KMS-11 (cell line): ENCODE data around the gene RAB3GAP2.

ENCODE experiments used
- H2AFZ ChIP-seq: fragments of 200-600 bp; sonication (generic); 2 replicates; pipeline ENCODE4 v1.6.1; 2016; ENCODE audit warnings: antibody characterized with exemption, mixed run types, low read depth
- H3K27ac ChIP-seq: fragments of 200-600 bp; sonication (generic); 2 replicates; pipeline ENCODE4 v1.6.1; 2016; ENCODE audit warnings: mild to moderate bottlenecking, mixed run types
- H3K27me3 ChIP-seq: fragments of 200-600 bp; sonication (generic); 2 replicates; pipeline ENCODE4 v1.6.1; 2017; ENCODE audit warnings: mild to moderate bottlenecking, low read depth, mixed run types, moderate library complexity; ENCODE audit not compliant: insufficient read depth
- H3K36me3 ChIP-seq: fragments of 200-600 bp; sonication (generic); 2 replicates; pipeline ENCODE4 v1.6.1; 2017; ENCODE audit warnings: mild to moderate bottlenecking, mixed run types; ENCODE audit not compliant: insufficient read depth
- H3K4me1 ChIP-seq: fragments of 200-600 bp; sonication (generic); 2 replicates; pipeline ENCODE4 v1.6.1; 2016; ENCODE audit warnings: mild to moderate bottlenecking, low read depth, mixed run types; ENCODE audit not compliant: poor library complexity, severe bottlenecking
- H3K4me2 ChIP-seq: fragments of 200-600 bp; sonication (generic); 2 replicates; pipeline ENCODE4 v1.7.0; 2016; ENCODE audit warnings: mild to moderate bottlenecking, mixed run types
- H3K4me3 ChIP-seq: fragments of 200-600 bp; sonication (generic); IDR thresholded peaks from 2 replicates; pipeline ENCODE4 v1.6.1; 2017; ENCODE audit warnings: low read depth, low read length, mixed read lengths; ENCODE audit not compliant: insufficient read depth
- H3K79me2 ChIP-seq: fragments of 200-600 bp; sonication (generic); 2 replicates; pipeline ENCODE4 v1.6.1; 2016; ENCODE audit warnings: low read depth, mixed run types; ENCODE audit not compliant: insufficient read depth
- H3K9ac ChIP-seq: fragments of 200-600 bp; sonication (generic); 2 replicates; pipeline ENCODE4 v1.6.1; 2016; ENCODE audit warnings: mild to moderate bottlenecking, mixed run types
- H4K20me1 ChIP-seq: fragments of 200-600 bp; sonication (generic); 2 replicates; pipeline ENCODE4 v1.6.1; 2016; ENCODE audit warnings: mild to moderate bottlenecking, mixed run types; ENCODE audit not compliant: insufficient read depth
- CTCF ChIP-seq: fragments of 200-600 bp; sonication (generic); conservative IDR thresholded peaks from 2 replicates; pipeline ENCODE4 v1.6.1; 2017; ENCODE audit warnings: low read depth, mild to moderate bottlenecking, antibody characterized with exemption, low read length, moderate library complexity, mixed read lengths

Gene RAB3GAP2

DNA sequence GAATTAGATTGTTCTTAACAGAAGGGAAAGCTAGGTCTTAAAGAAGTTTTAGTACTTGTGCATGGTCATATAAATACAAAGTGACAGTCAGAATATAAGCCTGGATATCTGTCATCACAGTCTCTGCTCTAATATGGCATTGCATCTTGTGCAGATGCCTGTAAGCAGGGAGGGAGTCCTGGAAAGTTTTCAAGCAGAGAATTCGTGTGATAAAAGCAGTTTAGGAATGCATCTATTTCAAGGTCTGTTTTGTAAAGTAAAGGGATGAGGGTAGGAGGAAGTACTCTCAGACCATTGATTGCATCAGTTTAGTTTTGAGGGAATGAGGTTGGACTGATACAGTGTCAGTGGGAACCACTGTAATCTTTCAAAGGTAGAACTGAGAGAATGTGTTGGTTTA, 147.7 kb downstream of the RAB3GAP2 start:
- Histone ChIP-seq H3K27ac (no peak overlapping the region), H3K9ac (no peak overlapping the region), H4K20me1 (no peaks in the 10 kb centered on the region), H2AFZ (no peak overlapping the region), H3K4me1 (no peaks in the 10 kb centered on the region), H3K36me3 (no peaks in the 10 kb centered on the region), H3K4me3 (no peak overlapping the region), H3K79me2 (no peaks in the 10 kb centered on the region), H3K4me2 (no peak overlapping the region), H3K27me3 (no peaks in the 10 kb centered on the region)
- TF ChIP-seq CTCF, result no peak

DNA sequence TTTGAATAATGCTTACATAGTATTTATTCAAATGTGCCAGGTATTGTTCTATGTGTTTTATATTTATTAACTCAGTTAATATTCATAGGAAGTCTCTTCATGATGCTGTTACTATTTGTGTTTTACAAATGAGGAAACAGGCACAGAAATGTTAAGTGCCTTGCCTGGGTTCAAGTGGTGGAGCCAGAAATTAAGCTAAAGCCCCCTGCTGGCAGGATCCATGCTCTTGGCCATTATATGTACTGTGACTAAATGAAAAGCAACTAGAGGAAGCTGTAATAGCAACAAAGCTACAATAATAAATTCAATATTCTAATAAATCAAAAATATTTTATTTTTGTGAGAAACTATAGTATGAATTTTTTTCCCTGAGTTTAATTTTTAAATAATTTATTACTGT, 148.4 kb downstream of the RAB3GAP2 start:
- Histone ChIP-seq H4K20me1 (no peaks in the 10 kb centered on the region), H3K36me3 (no peaks in the 10 kb centered on the region)

GRCh38 chr1:220123066-220123465, 149.2 kb downstream of the RAB3GAP2 start:
- Histone ChIP-seq H2AFZ (no peak overlapping the region), H3K27me3 (no peaks in the 10 kb centered on the region), H3K4me3 (no peak overlapping the region), H3K4me1 (no peaks in the 10 kb centered on the region), H3K9ac (no peak overlapping the region), H3K36me3 (no peaks in the 10 kb centered on the region), H3K79me2 (no peaks in the 10 kb centered on the region), H3K4me2 (no peak overlapping the region), H4K20me1 (no peaks in the 10 kb centered on the region), H3K27ac (no peak overlapping the region)
- TF ChIP-seq CTCF, result no peak

More for the DNA sequence above, 148.4 kb downstream of the RAB3GAP2 start:
- Histone ChIP-seq H3K27me3 (no peaks in the 10 kb centered on the region), H3K9ac (no peak overlapping the region), H3K4me1 (no peaks in the 10 kb centered on the region), H3K79me2 (no peaks in the 10 kb centered on the region), H3K4me3 (no peak overlapping the region), H3K4me2 (no peak overlapping the region), H2AFZ (no peak overlapping the region), H3K27ac (no peak overlapping the region)
- peak; percentile 55 for TF ChIP-seq CTCF

- Histone ChIP-seq H3K79me2 (no peaks in the 10 kb centered on the region), H4K20me1 (no peaks in the 10 kb centered on the region), H3K36me3 (no peaks in the 10 kb centered on the region), H3K4me3 (no peak overlapping the region), H3K9ac (no peak overlapping the region), H3K27ac (no peak overlapping the region), H3K4me1 (no peaks in the 10 kb centered on the region), H2AFZ (no peak overlapping the region), H3K4me2 (no peak overlapping the region), H3K27me3 (no peaks in the 10 kb centered on the region)
- no peak for TF ChIP-seq CTCF
Observed at GRCh38 chr1:220121791-220122530, 150.3 kb downstream of the RAB3GAP2 start.
